ENCODE measurements around the gene LRTM1.

The LRTM1 gene

DNA sequence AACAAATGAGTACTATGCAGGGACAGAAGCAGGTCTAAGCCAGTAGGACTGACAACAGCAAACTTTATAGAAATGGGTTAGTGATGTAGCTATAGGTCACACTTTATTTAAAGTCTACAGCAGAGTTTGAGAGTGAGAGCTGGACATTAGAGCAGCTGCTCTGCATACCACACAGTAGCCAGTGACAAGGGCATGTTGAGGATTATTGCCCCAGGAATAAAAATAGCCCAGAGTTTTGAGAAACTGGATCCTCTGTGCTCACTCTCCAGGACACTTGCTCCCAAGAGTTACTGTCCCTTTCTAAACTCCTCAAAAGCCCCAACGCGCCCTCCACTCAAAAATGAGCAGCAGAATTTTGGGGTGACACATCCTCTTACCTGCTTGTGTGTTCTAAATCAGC, 21.1 kb downstream of the LRTM1 start:
- Histone ChIP-seq H3K27me3 (ENCODE audit: insufficient read depth, low read length, poor library complexity) (no peaks in the 10 kb centered on the region), H3K79me2 (ENCODE audit: insufficient read depth, low read length) (no peaks in the 10 kb centered on the region), H3K4me2 (ENCODE audit: insufficient read depth, low read length) (no peak overlapping the region), H4K20me1 (ENCODE audit: insufficient read depth, low read length) (no peaks in the 10 kb centered on the region), H3K4me3 (ENCODE audit: low read depth in 1 of 2, low read length in 2 of 2) (no peak overlapping the region), H3K27ac (ENCODE audit: low read length) (no peak overlapping the region), H2AFZ (ENCODE audit: low read depth, low read length) (no peak overlapping the region), H3K9ac (ENCODE audit: low read depth, low read length) (no peak overlapping the region), H3K9me3 (ENCODE audit: insufficient read depth, low read length, severe bottlenecking) (no peaks in the 10 kb centered on the region), H3K36me3 (ENCODE audit: insufficient read depth, low read length) (no peaks in the 10 kb centered on the region), H3K4me1 (ENCODE audit: insufficient read depth, low read length) (no peaks in the 10 kb centered on the region)
- DNase-seq (no peak), ATAC-seq (ENCODE audit: insufficient read depth, low read depth) (no peak)
- no peak for TF ChIP-seq EZH2 (IDR thresholded peaks at IDR 0.05; ENCODE audit: borderline replicate concordance, low read depth, low read length, severe bottlenecking)
- no peak for TF ChIP-seq CTCF (IDR thresholded peaks at IDR 0.05; ENCODE audit: borderline replicate concordance, extremely low read depth, low read length, poor library complexity, severe bottlenecking)

DNA sequence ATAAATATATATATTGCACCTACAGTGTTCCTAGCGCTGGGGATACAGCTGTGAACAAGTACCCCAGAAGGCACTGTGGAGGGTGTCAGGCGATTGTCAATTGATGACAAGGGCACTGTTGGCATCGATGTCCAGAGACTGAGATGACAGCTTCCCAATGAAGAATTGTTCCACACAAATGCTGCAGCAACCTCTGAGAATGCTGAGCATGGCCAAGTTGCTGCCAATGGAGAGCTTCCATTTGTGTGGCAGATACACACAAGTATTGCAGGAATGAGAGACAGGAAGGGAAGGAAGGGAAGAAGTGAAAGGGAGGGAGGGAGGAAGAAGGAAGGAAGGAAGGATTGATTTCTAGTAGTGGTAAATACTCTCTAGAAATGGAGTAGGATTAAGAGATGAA, 21.9 kb downstream of the LRTM1 start:
- TF ChIP-seq CTCF (IDR thresholded peaks at IDR 0.05; ENCODE audit: borderline replicate concordance, extremely low read depth, low read length, poor library complexity, severe bottlenecking): no peak
- TF ChIP-seq EZH2 (IDR thresholded peaks at IDR 0.05; ENCODE audit: borderline replicate concordance, low read depth, low read length, severe bottlenecking): no peak
- Histone ChIP-seq H3K9ac (ENCODE audit: low read depth, low read length) (no peak overlapping the region), H3K4me1 (ENCODE audit: insufficient read depth, low read length) (no peaks in the 10 kb centered on the region), H3K4me2 (ENCODE audit: insufficient read depth, low read length) (no peak overlapping the region), H3K9me3 (ENCODE audit: insufficient read depth, low read length, severe bottlenecking) (no peaks in the 10 kb centered on the region), H3K27ac (ENCODE audit: low read length) (no peak overlapping the region), H3K79me2 (ENCODE audit: insufficient read depth, low read length) (no peaks in the 10 kb centered on the region), H4K20me1 (ENCODE audit: insufficient read depth, low read length) (no peaks in the 10 kb centered on the region), H3K27me3 (ENCODE audit: insufficient read depth, low read length, poor library complexity) (no peaks in the 10 kb centered on the region), H3K36me3 (ENCODE audit: insufficient read depth, low read length) (no peaks in the 10 kb centered on the region), H2AFZ (ENCODE audit: low read depth, low read length) (no peak overlapping the region), H3K4me3 (ENCODE audit: low read depth in 1 of 2, low read length in 2 of 2) (no peak overlapping the region)
- DNase-seq (no peak), ATAC-seq (ENCODE audit: insufficient read depth, low read depth) (no peak)

GRCh38 chr3:54905261-54905888, 22.5 kb downstream of the LRTM1 start:
- Histone ChIP-seq H3K27ac (ENCODE audit: low read length) (no peak overlapping the region), H3K4me3 (ENCODE audit: low read depth in 1 of 2, low read length in 2 of 2) (no peak overlapping the region), H4K20me1 (ENCODE audit: insufficient read depth, low read length) (no peaks in the 10 kb centered on the region), H3K36me3 (ENCODE audit: insufficient read depth, low read length) (no peaks in the 10 kb centered on the region), H3K9ac (ENCODE audit: low read depth, low read length) (no peak overlapping the region), H3K27me3 (ENCODE audit: insufficient read depth, low read length, poor library complexity) (no peaks in the 10 kb centered on the region), H3K9me3 (ENCODE audit: insufficient read depth, low read length, severe bottlenecking) (no peaks in the 10 kb centered on the region), H3K4me2 (ENCODE audit: insufficient read depth, low read length) (no peak overlapping the region), H3K79me2 (ENCODE audit: insufficient read depth, low read length) (no peaks in the 10 kb centered on the region), H2AFZ (ENCODE audit: low read depth, low read length) (no peak overlapping the region), H3K4me1 (ENCODE audit: insufficient read depth, low read length) (no peaks in the 10 kb centered on the region)
- no peak for TF ChIP-seq CTCF (IDR thresholded peaks at IDR 0.05; ENCODE audit: borderline replicate concordance, extremely low read depth, low read length, poor library complexity, severe bottlenecking)
- no peak for TF ChIP-seq EZH2 (IDR thresholded peaks at IDR 0.05; ENCODE audit: borderline replicate concordance, low read depth, low read length, severe bottlenecking)
- DNase-seq: no peak
- ATAC-seq (ENCODE audit: insufficient read depth, low read depth): no peak
